HepG2 (cell line): ENCODE results near the gene NOXRED1. TPM values are rescaled to one million over a fixed set of nuclear protein-coding genes. Genes with fewer than 3 reads are reported as not detected.

ENCODE experiments used
- ASH2L ChIP-seq: fragments of 300-600, 200-600 bp; sonication (generic); IDR thresholded peaks from 2 replicates; pipeline ENCODE4 v1.7.0; 2017; ENCODE audit warnings: low read depth, mild to moderate bottlenecking, moderate library complexity, mixed read lengths, low read length; ENCODE audit not compliant: insufficient read length
- HMGXB4 ChIP-seq, 2 experiments: sonication (generic) in 1 of 2; formaldehyde crosslinking in 1 of 2; IDR thresholded peaks; 2 replicates each; pipeline versions ENCODE4 v1.4.0 to v1.6.1; 2018 to 2020; ENCODE audit warnings: missing genetic modification reagents in 2 of 2, borderline replicate concordance in 1 of 2, low read depth in 1 of 2, mild to moderate bottlenecking in 1 of 2, missing biosample characterization in 1 of 2
- KAT2B ChIP-seq: fragments of 150-350 bp; IDR thresholded peaks from 2 replicates; pipeline ENCODE4 v1.6.1; 2014; ENCODE audit warnings: low read depth, low read length, borderline replicate concordance
- MEF2D ChIP-seq: sonication (generic); formaldehyde crosslinking; IDR thresholded peaks from 2 replicates; pipeline ENCODE4 v1.5.1; 2020; ENCODE audit warnings: mild to moderate bottlenecking, missing genetic modification reagents
- MTERF4 ChIP-seq: sonication (generic); formaldehyde crosslinking; IDR thresholded peaks from 2 replicates; pipeline ENCODE4 v1.8.0; 2023; ENCODE audit warnings: mild to moderate bottlenecking, missing genetic modification reagents
- PHF21A ChIP-seq: sonication (generic); formaldehyde crosslinking; IDR thresholded peaks from 2 replicates; pipeline ENCODE4 v1.5.0; 2020; ENCODE audit warnings: mild to moderate bottlenecking, missing genetic modification reagents
- RARA ChIP-seq: IDR thresholded peaks from 2 replicates; pipeline ENCODE4 v1.6.1; 2016; ENCODE audit warnings: missing genetic modification reagents, missing compliant biosample characterization
- ZBTB7B ChIP-seq: sonication (generic); formaldehyde crosslinking; IDR thresholded peaks from 2 replicates; pipeline ENCODE4 v1.4.0; 2020; ENCODE audit warnings: missing genetic modification reagents
- ZNF557 ChIP-seq: sonication (generic); formaldehyde crosslinking; IDR thresholded peaks from 2 replicates; pipeline ENCODE4 v1.4.0; 2020; ENCODE audit warnings: missing genetic modification reagents
- ZNF614 ChIP-seq: IDR thresholded peaks from 2 replicates; pipeline ENCODE4 v1.6.1; 2018; ENCODE audit warnings: missing biosample characterization, missing genetic modification reagents, inconsistent platforms, borderline replicate concordance
- ZNF619 ChIP-seq: sonication (generic); formaldehyde crosslinking; IDR thresholded peaks from 2 replicates; pipeline ENCODE4 v1.4.0; 2020; ENCODE audit warnings: mild to moderate bottlenecking, missing genetic modification reagents
- ZNF776 ChIP-seq: sonication (generic); formaldehyde crosslinking; IDR thresholded peaks from 2 replicates; pipeline ENCODE4 v1.4.0; 2020; ENCODE audit warnings: mild to moderate bottlenecking, missing genetic modification reagents
- polyA plus RNA-seq, 8 experiments: library from polyadenylated mRNA; depleted of rRNA in 3 of 8; stranded (reverse) in 7 of 8; unstranded in 1 of 8; fragments of >200 nt; fragmentation: Illumina TruSeq in 4 of 8; extraction: Trizol in 4 of 8; gene quantifications; 2 replicates each; pipeline versions ENCODE4 v1.2.1 to v1.2.3, GENCODE V29; 2011 to 2016; ENCODE audit warnings: low read depth in 4 of 8, missing spikeins in 1 of 8, mixed read lengths in 1 of 8; ENCODE audit not compliant: insufficient read depth in 1 of 8
- total RNA-seq, 5 experiments: library from RNA; depleted of rRNA; stranded (reverse); fragments of >200 nt; fragmentation: Illumina TruSeq; extraction: Trizol; gene quantifications; 2 replicates each; pipeline ENCODE4 v1.2.3, GENCODE V29; 2016; ENCODE audit warnings: low read depth in 1 of 5
- TF ChIP-seq, protein P1 (sequence below): sonication (generic); formaldehyde crosslinking; IDR thresholded peaks from 2 replicates; pipeline ENCODE4 v1.4.0; 2020; ENCODE audit warnings: missing genetic modification reagents
- TF ChIP-seq, protein P2 (sequence below): sonication (generic); formaldehyde crosslinking; IDR thresholded peaks from 2 replicates; pipeline ENCODE4 v1.4.0; 2020; ENCODE audit warnings: mild to moderate bottlenecking, missing genetic modification reagents

The NOXRED1 gene
- total and polyA plus RNA-seq, 2 of the 13 experiments (the other 11 are each of a cell fraction or from before 2014, with no cell fraction given), result 0.24 to 0.41 TPM

- TF ChIP-seq MTERF4 (CRISPR knock-in tag) (no peak; the same call in 1 of the 2 replicates), ZNF614 (0 out of 2 replicates have a peak, but pooled peaks have one; percentile 19), ZNF619 (CRISPR knock-in tag) (0 out of 2 replicates have a peak, but pooled peaks have one; percentile 6), MEF2D (CRISPR knock-in tag) (no peak), KAT2B (no peak), PHF21A (CRISPR knock-in tag) (peak; percentile 72; the same call in 1 of the 2 replicates), ASH2L (peak; percentile 94), ZBTB7B (CRISPR knock-in tag) (peak; percentile 36; the same call in 1 of the 2 replicates), ZNF776 (peak; percentile 79), RARA (no peak), ZNF557 (CRISPR knock-in tag) (0 out of 2 replicates have a peak, but pooled peaks have one; percentile 37), HMGXB4 (CRISPR knock-in tag; IDR thresholded peaks at IDR 0.05; ENCODE audit: borderline replicate concordance in 1 of 2, low read depth in 1 of 2) (peak; percentile 8 to 48; a peak in 3 of 4 replicates)
- TF ChIP-seq, protein P1, sequence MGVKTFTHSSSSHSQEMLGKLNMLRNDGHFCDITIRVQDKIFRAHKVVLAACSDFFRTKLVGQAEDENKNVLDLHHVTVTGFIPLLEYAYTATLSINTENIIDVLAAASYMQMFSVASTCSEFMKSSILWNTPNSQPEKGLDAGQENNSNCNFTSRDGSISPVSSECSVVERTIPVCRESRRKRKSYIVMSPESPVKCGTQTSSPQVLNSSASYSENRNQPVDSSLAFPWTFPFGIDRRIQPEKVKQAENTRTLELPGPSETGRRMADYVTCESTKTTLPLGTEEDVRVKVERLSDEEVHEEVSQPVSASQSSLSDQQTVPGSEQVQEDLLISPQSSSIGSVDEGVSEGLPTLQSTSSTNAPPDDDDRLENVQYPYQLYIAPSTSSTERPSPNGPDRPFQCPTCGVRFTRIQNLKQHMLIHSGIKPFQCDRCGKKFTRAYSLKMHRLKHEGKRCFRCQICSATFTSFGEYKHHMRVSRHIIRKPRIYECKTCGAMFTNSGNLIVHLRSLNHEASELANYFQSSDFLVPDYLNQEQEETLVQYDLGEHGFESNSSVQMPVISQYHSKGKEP (CRISPR knock-in tag), result 0 out of 2 replicates have a peak, but pooled peaks have one; percentile 65
- TF ChIP-seq, protein P2, sequence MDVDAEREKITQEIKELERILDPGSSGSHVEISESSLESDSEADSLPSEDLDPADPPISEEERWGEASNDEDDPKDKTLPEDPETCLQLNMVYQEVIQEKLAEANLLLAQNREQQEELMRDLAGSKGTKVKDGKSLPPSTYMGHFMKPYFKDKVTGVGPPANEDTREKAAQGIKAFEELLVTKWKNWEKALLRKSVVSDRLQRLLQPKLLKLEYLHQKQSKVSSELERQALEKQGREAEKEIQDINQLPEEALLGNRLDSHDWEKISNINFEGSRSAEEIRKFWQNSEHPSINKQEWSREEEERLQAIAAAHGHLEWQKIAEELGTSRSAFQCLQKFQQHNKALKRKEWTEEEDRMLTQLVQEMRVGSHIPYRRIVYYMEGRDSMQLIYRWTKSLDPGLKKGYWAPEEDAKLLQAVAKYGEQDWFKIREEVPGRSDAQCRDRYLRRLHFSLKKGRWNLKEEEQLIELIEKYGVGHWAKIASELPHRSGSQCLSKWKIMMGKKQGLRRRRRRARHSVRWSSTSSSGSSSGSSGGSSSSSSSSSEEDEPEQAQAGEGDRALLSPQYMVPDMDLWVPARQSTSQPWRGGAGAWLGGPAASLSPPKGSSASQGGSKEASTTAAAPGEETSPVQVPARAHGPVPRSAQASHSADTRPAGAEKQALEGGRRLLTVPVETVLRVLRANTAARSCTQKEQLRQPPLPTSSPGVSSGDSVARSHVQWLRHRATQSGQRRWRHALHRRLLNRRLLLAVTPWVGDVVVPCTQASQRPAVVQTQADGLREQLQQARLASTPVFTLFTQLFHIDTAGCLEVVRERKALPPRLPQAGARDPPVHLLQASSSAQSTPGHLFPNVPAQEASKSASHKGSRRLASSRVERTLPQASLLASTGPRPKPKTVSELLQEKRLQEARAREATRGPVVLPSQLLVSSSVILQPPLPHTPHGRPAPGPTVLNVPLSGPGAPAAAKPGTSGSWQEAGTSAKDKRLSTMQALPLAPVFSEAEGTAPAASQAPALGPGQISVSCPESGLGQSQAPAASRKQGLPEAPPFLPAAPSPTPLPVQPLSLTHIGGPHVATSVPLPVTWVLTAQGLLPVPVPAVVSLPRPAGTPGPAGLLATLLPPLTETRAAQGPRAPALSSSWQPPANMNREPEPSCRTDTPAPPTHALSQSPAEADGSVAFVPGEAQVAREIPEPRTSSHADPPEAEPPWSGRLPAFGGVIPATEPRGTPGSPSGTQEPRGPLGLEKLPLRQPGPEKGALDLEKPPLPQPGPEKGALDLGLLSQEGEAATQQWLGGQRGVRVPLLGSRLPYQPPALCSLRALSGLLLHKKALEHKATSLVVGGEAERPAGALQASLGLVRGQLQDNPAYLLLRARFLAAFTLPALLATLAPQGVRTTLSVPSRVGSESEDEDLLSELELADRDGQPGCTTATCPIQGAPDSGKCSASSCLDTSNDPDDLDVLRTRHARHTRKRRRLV, result peak; percentile 1; the same call in 1 of the 2 replicates
Observed at GRCh38 chr14:77457522-77458248, 34.4 kb upstream of the NOXRED1 start, which contains the start of the genes AHSA1 and VIPAS39 (continued).
